ENCODE data around the gene BMP7.

- TF ChIP-seq CTCF (conservative IDR thresholded peaks at IDR 0.05; ENCODE audit: low read depth in 2 of 2) (no peak), REST (IDR thresholded peaks at IDR 0.05; ENCODE audit: unreplicated experiment) (no peak), EZH2 (IDR thresholded peaks at IDR 0.05; ENCODE audit: low read depth, unreplicated experiment) (no peak), STAT1 (IDR thresholded peaks at IDR 0.05; ENCODE audit: unreplicated experiment) (no peak), EZH2phosphoT487 (IDR thresholded peaks at IDR 0.05; ENCODE audit: unreplicated experiment) (no peak)
These were observed 90.9 kb downstream of the BMP7 start for GRCh38 chr20:57175397-57176010.

Data from GM23338 (cell line).